Erythroblast (primary cell): ENCODE measurements around the gene RLN2.

Source experiments
- GATA1 ChIP-seq: IDR thresholded peaks from 2 replicates; pipeline ENCODE4 v1.6.1; 2011; ENCODE audit warnings: low read depth, mild to moderate bottlenecking, control low read depth, low read length, moderate library complexity
- POLR2A ChIP-seq: IDR thresholded peaks from 2 replicates; pipeline ENCODE4 v1.6.1; 2011; ENCODE audit warnings: mild to moderate bottlenecking, low read length

- TF ChIP-seq POLR2A = no peak
- TF ChIP-seq GATA1 = no peak
Measured at GRCh38 chr9:5278486-5278885, 26.0 kb downstream of the RLN2 start.
